PC-9 (cell line): Measurements from ENCODE around the gene ARHGAP6. TPM values are rescaled to one million over a fixed set of nuclear protein-coding genes. Genes with fewer than 3 reads are reported as not detected.

Source experiments
- BruUV-seq: library from RNA; stranded (reverse); fragments of 400-500 nt; replicated peaks from 2 replicates; lab custom pipeline; 2021; lab: Mats Ljungman, UMichigan
- CTCF ChIA-PET: fragments of 300-600 bp; sonication (Branson Sonifier 250); formaldehyde crosslinking; loops from one replicate; lab custom pipeline; 2022; ENCODE audit warnings: antibody characterized with exemption; lab: Charles Lee
- POLR2A ChIA-PET: fragments of 300-600 bp; sonication (Branson Sonifier 250); formaldehyde crosslinking; loops from one replicate; lab custom pipeline; 2022; ENCODE audit warnings: antibody characterized with exemption; ENCODE audit not compliant: unreplicated experiment; lab: Charles Lee
- DNase-seq, 2 experiments: peaks; one replicate each; pipeline versions ENCODE4 v3.0.0 to v3.0.0-alpha.2; 2015 to 2022; ENCODE audit warnings: mixed read lengths in 1 of 2
- H2AFZ ChIP-seq: fragments of 200-600 bp; sonication (generic); 2 replicates; pipeline ENCODE4 v1.8.1; 2017; ENCODE audit warnings: antibody characterized with exemption
- H3F3A ChIP-seq: fragments of 200-600 bp; sonication (generic); 2 replicates; pipeline ENCODE4 v1.8.1; 2017; ENCODE audit warnings: antibody characterized with exemption, mild to moderate bottlenecking, low read depth; ENCODE audit not compliant: insufficient read depth
- H3K27ac ChIP-seq: fragments of 200-600 bp; sonication (generic); 2 replicates; pipeline ENCODE4 v1.6.1; 2016; ENCODE audit warnings: mixed run types
- H3K27me3 ChIP-seq: fragments of 200-600 bp; sonication (generic); 2 replicates; pipeline ENCODE4 v1.6.1; 2016; ENCODE audit warnings: low read depth, mixed run types; ENCODE audit not compliant: insufficient read depth
- H3K36me3 ChIP-seq: fragments of 200-600 bp; sonication (generic); 2 replicates; pipeline ENCODE4 v1.6.1; 2016; ENCODE audit warnings: low read depth, mixed run types
- H3K4me1 ChIP-seq: fragments of 200-600 bp; sonication (generic); replicated peaks from 2 replicates; pipeline ENCODE4 v1.6.1; 2016; ENCODE audit warnings: mixed run types; ENCODE audit not compliant: insufficient read depth
- H3K4me2 ChIP-seq: fragments of 200-600 bp; sonication (generic); 2 replicates; pipeline ENCODE4 v1.6.1; 2017; ENCODE audit warnings: mixed run types
- H3K4me3 ChIP-seq: fragments of 200-600 bp; sonication (generic); 2 replicates; pipeline ENCODE4 v1.6.1; 2016; ENCODE audit warnings: mixed run types
- H3K79me2 ChIP-seq: fragments of 200-600 bp; sonication (generic); 2 replicates; pipeline ENCODE4 v1.6.1; 2017; ENCODE audit warnings: low read depth, mixed run types
- H3K9me2 ChIP-seq: fragments of 200-600 bp; sonication (generic); 2 replicates; pipeline ENCODE4 v1.8.1; 2017; ENCODE audit warnings: mild to moderate bottlenecking; ENCODE audit not compliant: insufficient read depth
- H3K9me3 ChIP-seq: fragments of 200-600 bp; sonication (generic); 2 replicates; pipeline ENCODE4 v1.8.1; 2016; ENCODE audit warnings: low read depth; ENCODE audit not compliant: insufficient read depth
- H4K20me1 ChIP-seq: fragments of 200-600 bp; sonication (generic); 2 replicates; pipeline ENCODE4 v1.8.1; 2017; ENCODE audit not compliant: insufficient read depth
- CTCF ChIP-seq: fragments of 200-600 bp; sonication (generic); conservative IDR thresholded peaks from 2 replicates; pipeline ENCODE4 v1.6.1; 2017; ENCODE audit warnings: mixed run types, antibody characterized with exemption, mild to moderate bottlenecking, moderate library complexity
- EZH2 ChIP-seq: fragments of 200-600 bp; sonication (generic); IDR thresholded peaks from 2 replicates; pipeline ENCODE4 v1.8.0; 2017; ENCODE audit warnings: antibody characterized with exemption, low read depth
- intact Hi-C: fragments of 100-400 bp; cut with micrococcal nuclease; formaldehyde crosslinking; loops from one replicate; pipeline ENCODE4 v1.10.0; 2022; ENCODE audit not compliant: unreplicated experiment
- total RNA-seq: library from RNA; stranded (reverse); gene quantifications from 2 replicates; pipeline ENCODE4 v1.2.3, GENCODE V29; 2021

The ARHGAP6 gene
- total RNA-seq, 1 experiment from 2014 or later: not detected

- no peak for TF ChIP-seq EZH2
- no peak for TF ChIP-seq CTCF
- no peaks in the 10 kb centered on the region for H3K4me1 ChIP-seq
- ChIA-PET POLR2A (no interaction called here), CTCF (no interaction called here)
- no peaks in the 10 kb centered on the region for H3K79me2 ChIP-seq
- no peaks in the 10 kb centered on the region for H3K36me3 ChIP-seq
- no peaks in the 10 kb centered on the region for H4K20me1 ChIP-seq
- DNase-seq: no peak
- H3K9me2 ChIP-seq: no peaks in the 10 kb centered on the region
- H3F3A ChIP-seq: no peaks in the 10 kb centered on the region
- H3K27me3 ChIP-seq: no peaks in the 10 kb centered on the region
- H3K9me3 ChIP-seq: no peaks in the 10 kb centered on the region
- no peak overlapping the region for H3K4me3 ChIP-seq
- no TSS peak for BruUV-seq
- H3K4me2 ChIP-seq: no peak overlapping the region
- intact Hi-C loops: no loop called here
- H2AFZ ChIP-seq: no peak overlapping the region
- H3K27ac ChIP-seq: no peak overlapping the region
Measured at GRCh38 chrX:11632732-11633131, 33.0 kb downstream of the ARHGAP6 start.

DNA sequence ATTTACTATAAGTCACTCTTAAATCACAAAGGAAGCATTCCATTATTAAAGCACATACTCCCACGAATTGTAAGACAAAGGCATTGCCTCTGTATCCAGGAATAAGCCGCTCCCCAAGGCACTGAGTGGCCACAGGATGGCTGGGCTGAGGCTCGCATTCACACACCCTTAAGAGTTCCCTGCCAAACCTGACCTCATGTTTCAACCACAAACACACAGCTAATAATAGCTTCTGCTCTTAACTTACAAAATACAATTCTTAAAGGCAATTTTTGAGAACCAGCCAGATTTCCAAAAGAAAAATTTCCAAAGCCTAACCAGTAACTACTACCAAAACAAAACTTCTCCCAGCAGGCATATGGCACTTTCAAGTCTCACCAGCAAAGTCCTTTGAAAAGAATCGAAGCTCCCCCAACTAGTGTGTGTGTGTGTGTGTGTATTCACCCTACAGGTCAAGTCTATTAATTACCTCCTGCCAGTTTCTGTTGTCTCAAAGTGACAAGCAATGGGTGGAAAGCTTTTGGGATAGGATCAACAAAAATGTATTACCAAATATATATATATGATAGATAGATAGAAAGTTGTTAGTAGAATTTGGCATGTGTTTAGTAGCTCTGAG, 36.0 kb downstream of the ARHGAP6 start:
- POLR2A ChIA-PET: interaction anchor here (0.6 kb wide), 1 partner anchor 76 kb away, joined by 4 read pairs; no protein-coding TSS in a partner anchor
- no TSS peak for BruUV-seq
- Histone ChIP-seq H3K79me2 (no peaks in the 10 kb centered on the region), H3K4me3 (no peak overlapping the region), H3K4me1 (no peaks in the 10 kb centered on the region), H2AFZ (no peak overlapping the region), H3K36me3 (no peaks in the 10 kb centered on the region), H3K9me3 (no peaks in the 10 kb centered on the region), H3K9me2 (no peaks in the 10 kb centered on the region), H3K27ac (no peak overlapping the region), H4K20me1 (no peaks in the 10 kb centered on the region), H3F3A (no peaks in the 10 kb centered on the region), H3K4me2 (no peak overlapping the region), H3K27me3 (no peaks in the 10 kb centered on the region)
- no peak for TF ChIP-seq CTCF
- TF ChIP-seq EZH2: no peak
- CTCF ChIA-PET: no interaction called here
- DNase-seq: no peak
- intact Hi-C loops: no loop called here

DNA sequence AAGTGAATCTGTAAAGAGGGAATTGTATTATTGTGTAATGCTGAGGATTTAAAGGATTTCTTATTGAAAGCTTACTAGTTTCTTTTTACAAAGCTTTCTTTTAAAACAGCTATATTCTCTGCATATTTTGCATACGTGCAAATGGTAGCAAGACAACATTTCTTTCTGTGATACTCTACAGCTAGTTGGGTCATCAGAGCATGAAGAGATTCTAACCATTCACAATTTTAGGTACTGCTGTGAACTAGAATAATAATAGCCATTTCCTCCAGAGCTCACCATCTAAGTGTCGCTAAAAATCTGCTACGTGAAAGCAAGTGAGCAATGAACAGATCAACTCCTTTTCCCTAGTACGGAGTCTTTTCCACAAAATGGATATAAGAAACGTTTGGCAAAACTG, 37.3 kb downstream of the ARHGAP6 start:
- H3K9me2 ChIP-seq: no peaks in the 10 kb centered on the region
- H3K4me1 ChIP-seq: no peaks in the 10 kb centered on the region
- H3K4me2 ChIP-seq: no peak overlapping the region
- no peaks in the 10 kb centered on the region for H4K20me1 ChIP-seq
- no peaks in the 10 kb centered on the region for H3K36me3 ChIP-seq
- no peak overlapping the region for H3K27ac ChIP-seq
- no peak for DNase-seq
- no peaks in the 10 kb centered on the region for H3F3A ChIP-seq
- intact Hi-C loops: no loop called here
- no peaks in the 10 kb centered on the region for H3K27me3 ChIP-seq
- ChIA-PET CTCF (no interaction called here), POLR2A (no interaction called here)
- no peak overlapping the region for H3K4me3 ChIP-seq
- no peaks in the 10 kb centered on the region for H3K79me2 ChIP-seq
- H3K9me3 ChIP-seq: no peaks in the 10 kb centered on the region
- BruUV-seq: no TSS peak
- TF ChIP-seq CTCF: no peak
- TF ChIP-seq EZH2: no peak
- H2AFZ ChIP-seq: no peak overlapping the region
